Stomach (tissue), 9 donors: ENCODE results near the gene STMN3. TPM values are rescaled to one million over a fixed set of nuclear protein-coding genes. Genes with fewer than 3 reads are reported as not detected.

ENCODE experiments used
- DNase-seq, 2 donors: peaks; one replicate each; pipeline versions ENCODE4 v3.0.0 to v3.0.0-alpha.2; 2013 to 2019
- H3K27ac ChIP-seq, 5 donors: fragments of 200-600 bp in 4 of 5; sonication (generic) in 4 of 5; one replicate each; pipeline ENCODE4 v1.5.1; 2013 to 2019; ENCODE audit warnings: mild to moderate bottlenecking in 1 of 5, moderate library complexity in 1 of 5
- H3K27me3 ChIP-seq, 3 donors: fragments of 200-600 bp; sonication (generic); one replicate each; pipeline ENCODE4 v1.5.1; 2017 to 2019; ENCODE audit warnings: mixed run types in 1 of 3
- H3K36me3 ChIP-seq, 4 donors: fragments of 200-600 bp; sonication (generic); 1 replicate in 3 of 4; 2 replicates in 1 of 4; pipeline ENCODE4 v1.5.1; 2016 to 2019
- H3K4me1 ChIP-seq, 4 donors: fragments of 200-600 bp; sonication (generic); one replicate each; pipeline ENCODE4 v1.5.1; 2016 to 2019
- H3K4me3 ChIP-seq, 4 donors: fragments of 200-600 bp; sonication (generic) in 3 of 4; one replicate each; pipeline ENCODE4 v1.5.1; 2016 to 2019; ENCODE audit warnings: mild to moderate bottlenecking in 1 of 4
- H3K9me3 ChIP-seq, 4 donors: fragments of 200-600 bp; sonication (generic); one replicate each; pipeline ENCODE4 v1.5.1; 2016 to 2019
- CTCF ChIP-seq, 7 experiments: fragments of 450-650 bp in 4 of 7; fragments of 200-600 bp in 3 of 7; sonication (generic) in 3 of 7; IDR thresholded peaks; one replicate each; pipeline ENCODE4 v1.5.1; 2016 to 2019; ENCODE audit warnings: antibody characterized with exemption in 7 of 7, control low read depth in 2 of 7, mild to moderate bottlenecking in 1 of 7
- EP300 ChIP-seq: sonication (generic); formaldehyde crosslinking; IDR thresholded peaks from one replicate; pipeline ENCODE4 v1.6.1; 2017; ENCODE audit warnings: antibody characterized with exemption
- POLR2A ChIP-seq, 4 donors: fragments of 450-650 bp; IDR thresholded peaks; one replicate each; pipeline ENCODE4 v1.6.1; 2016; ENCODE audit warnings: antibody characterized with exemption in 4 of 4, control low read depth in 2 of 4, mild to moderate bottlenecking in 1 of 4, moderate library complexity in 1 of 4
- POLR2AphosphoS5 ChIP-seq, 3 donors: sonication (generic); formaldehyde crosslinking; IDR thresholded peaks; one replicate each; pipeline ENCODE4 v1.6.1; 2016; ENCODE audit warnings: antibody characterized with exemption in 3 of 3
- WGBS, 5 donors: extraction: QIAGEN DNeasy Blood & Tissue Kit in 3 of 5; methylation state at CpG; one replicate each; pipeline versions ENCODE4 v1.1.5 to v1.1.7; 2013 to 2018; 5-methylcytosine and 5-hydroxymethylcytosine counted together
- intact Hi-C: fragments of 100-400 bp; cut with DNase I; formaldehyde crosslinking; loops from one replicate; pipeline ENCODE4 v1.15.1; 2023; ENCODE audit warnings: low total_unique reads
- polyA plus RNA-seq, 3 donors: library from polyadenylated mRNA; stranded (reverse); fragments of 200-250 nt; gene quantifications; one replicate each; pipeline ENCODE4 v1.2.3, GENCODE V29; 2013
- total RNA-seq, 5 donors: library from RNA; depleted of rRNA; stranded (reverse); fragments of >200 nt; gene quantifications; one replicate each; pipeline versions ENCODE4 v1.1.0 to v1.2.3, GENCODE V29; 2014 to 2016
- donor health status: healthy with polysubstance abuse.
- donor health status: Bipolar disorder and iron deficiency.
- donor health status: healthy.

The STMN3 gene
- total and polyA plus RNA-seq, 8 donors = 0.87 to 14.8 (median 12.0) TPM

DNA sequence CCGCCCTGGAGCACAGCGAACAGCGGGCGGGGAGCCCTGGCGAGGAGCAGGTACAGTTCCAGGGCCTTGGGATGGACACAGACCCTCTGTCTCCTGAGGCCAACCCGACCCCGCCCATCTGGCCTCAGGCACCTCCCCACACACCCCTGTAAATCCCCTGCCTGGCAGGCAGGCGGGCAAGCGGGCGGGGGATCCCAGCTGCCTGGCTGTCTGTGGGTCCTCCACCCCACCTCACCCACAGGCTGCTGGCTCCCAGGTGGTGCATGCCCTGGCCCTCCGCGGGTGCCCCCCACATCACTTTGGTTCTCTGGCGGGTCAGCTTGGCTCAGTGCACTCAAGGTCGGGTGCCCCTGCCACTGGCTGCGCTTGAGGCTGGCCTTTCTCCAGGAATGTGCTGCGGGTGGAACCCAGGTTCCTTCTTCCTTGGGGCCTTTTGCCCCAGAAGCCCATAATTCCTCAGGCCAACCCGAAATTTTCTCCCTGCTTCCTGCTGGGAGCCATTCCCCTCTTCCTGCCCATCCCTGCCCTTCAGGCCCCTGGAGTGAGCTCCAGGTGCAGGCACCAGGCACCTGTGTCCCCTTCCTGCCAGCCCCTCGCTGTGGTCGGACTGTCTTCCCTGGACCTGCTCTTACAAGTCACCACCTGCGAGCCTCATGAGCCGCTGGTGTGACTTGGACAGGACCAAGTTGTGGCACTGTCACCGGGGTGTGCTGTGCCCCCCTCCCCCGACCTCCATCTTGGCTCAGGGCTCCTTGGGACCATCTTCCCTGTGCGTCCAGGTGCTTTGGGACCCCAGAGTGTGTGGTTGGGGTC lies 37.9 kb upstream of the STMN3 start:
- no peak overlapping the region for H3K4me3 ChIP-seq
- 68 to 77% (median 70%) methylated on average over 14 to 24 of the region's 24 CpGs for WGBS, 5 donors
- H3K36me3 ChIP-seq = peaks cover 16 to 45% (median 23%) of the 10 kb centered on the region in 4 donors
- H3K9me3 ChIP-seq = no peaks in the 10 kb centered on the region
- H3K27me3 ChIP-seq = no peaks in the 10 kb centered on the region
- peaks cover 26 to 72% (median 46%) of the 10 kb centered on the region in 4 donors for H3K4me1 ChIP-seq
- intact Hi-C loops = no loop called here
- TF ChIP-seq POLR2A (IDR thresholded peaks at IDR 0.05) (no peak), EP300 (no peak), CTCF (IDR thresholded peaks at IDR 0.05) (no peak), POLR2AphosphoS5 (IDR thresholded peaks at IDR 0.05) (no peak)
- DNase-seq = peak in 1 of 2 donors; percentile 30
- peak overlapping the region in 3 of 5 donors; percentile 10 to 56 (median 29) for H3K27ac ChIP-seq

DNA sequence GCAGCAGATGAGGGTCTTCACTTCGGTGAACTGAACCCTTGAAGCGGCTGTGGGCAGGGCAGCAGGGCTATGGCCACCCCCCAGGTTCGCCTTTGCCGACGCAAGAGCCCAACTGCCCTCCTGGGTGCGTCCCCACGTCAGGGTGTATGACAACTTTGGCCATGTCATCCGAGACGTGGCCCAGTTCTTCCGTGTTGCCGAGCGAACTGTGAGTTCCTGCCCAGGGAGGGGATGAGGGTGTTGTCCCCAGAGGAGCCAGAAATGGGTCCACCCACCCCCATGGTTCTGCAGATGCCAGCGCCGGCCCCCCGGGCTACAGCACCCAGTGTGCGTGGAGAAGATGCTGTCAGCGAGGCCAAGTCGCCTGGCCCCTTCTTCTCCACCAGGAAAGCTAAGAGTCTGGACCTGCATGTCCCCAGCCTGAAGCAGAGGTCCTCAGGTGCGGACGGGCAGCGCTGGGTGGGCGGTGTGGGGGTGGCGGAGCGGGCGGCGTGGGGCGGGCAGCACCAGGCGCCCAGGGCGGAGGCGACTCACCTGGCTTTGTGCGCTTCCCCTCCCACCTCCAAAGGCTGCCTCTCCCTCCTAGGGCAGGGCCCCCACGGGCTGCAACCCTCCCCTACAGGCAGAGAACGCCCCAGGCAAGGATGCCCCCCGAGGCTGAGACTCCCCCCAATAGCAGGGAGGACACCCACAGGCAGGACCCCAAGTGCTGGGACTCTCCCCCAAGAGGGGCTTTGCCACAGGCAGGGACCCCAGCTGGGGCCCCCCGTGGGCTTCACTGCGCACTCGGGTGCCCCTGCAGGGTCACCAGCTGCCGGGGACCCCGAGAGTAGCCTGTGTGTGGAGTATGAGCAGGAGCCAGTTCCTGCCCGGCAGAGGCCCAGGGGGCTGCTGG lies 37.0 kb upstream of the STMN3 start:
- Histone ChIP-seq H3K36me3 (peaks cover 14 to 41% (median 18%) of the 10 kb centered on the region in 4 donors), H3K27me3 (no peaks in the 10 kb centered on the region), H3K4me3 (no peak overlapping the region), H3K9me3 (no peaks in the 10 kb centered on the region), H3K4me1 (peaks cover 32 to 72% (median 47%) of the 10 kb centered on the region in 4 donors), H3K27ac (peak overlapping the region in 2 of 5 donors; percentile 26 to 83)
- DNase-seq = no peak
- intact Hi-C loops = no loop called here
- WGBS, 5 donors = 85 to 94% (median 91%) methylated on average over 13 to 40 of the region's 40 CpGs
- TF ChIP-seq POLR2A (IDR thresholded peaks at IDR 0.05) (no peak), POLR2AphosphoS5 (IDR thresholded peaks at IDR 0.05) (no peak), CTCF (IDR thresholded peaks at IDR 0.05) (no peak), EP300 (no peak)

GRCh38 chr20:63689046-63690002 lies 36.1 kb upstream of the STMN3 start:
- Histone ChIP-seq H3K27me3 (no peaks in the 10 kb centered on the region), H3K36me3 (peaks cover 4 to 32% (median 9%) of the 10 kb centered on the region in 4 donors), H3K27ac (peak overlapping the region in 4 of 5 donors; percentile 82 to 93 (median 83)), H3K4me1 (peaks cover 32 to 74% (median 49%) of the 10 kb centered on the region in 4 donors), H3K4me3 (no peak overlapping the region), H3K9me3 (no peaks in the 10 kb centered on the region)
- intact Hi-C loops = no loop called here
- DNase-seq = no peak
- TF ChIP-seq POLR2AphosphoS5 (IDR thresholded peaks at IDR 0.05) = no peak
- no peak for TF ChIP-seq EP300
- TF ChIP-seq POLR2A (IDR thresholded peaks at IDR 0.05) = no peak
- no peak for TF ChIP-seq CTCF (IDR thresholded peaks at IDR 0.05)
- 80 to 92% (median 86%) methylated on average over 20 to 44 of the region's 44 CpGs for WGBS, 5 donors
